Stimulated activated CD8-positive, alpha-beta memory T cell treated with anti-CD3 and anti-CD28 coated beads, Interleukin-2, amount 100 ng/mL, for 48 hours (primary cell): Measurements from ENCODE around the gene SLC25A13.

Experiments used
- DNase-seq, 2 donors: peaks; one replicate each; pipeline ENCODE4 v3.0.0-alpha.2; 2020; ENCODE audit warnings: low read depth in 2 of 2

SLC25A13 gene

DNA sequence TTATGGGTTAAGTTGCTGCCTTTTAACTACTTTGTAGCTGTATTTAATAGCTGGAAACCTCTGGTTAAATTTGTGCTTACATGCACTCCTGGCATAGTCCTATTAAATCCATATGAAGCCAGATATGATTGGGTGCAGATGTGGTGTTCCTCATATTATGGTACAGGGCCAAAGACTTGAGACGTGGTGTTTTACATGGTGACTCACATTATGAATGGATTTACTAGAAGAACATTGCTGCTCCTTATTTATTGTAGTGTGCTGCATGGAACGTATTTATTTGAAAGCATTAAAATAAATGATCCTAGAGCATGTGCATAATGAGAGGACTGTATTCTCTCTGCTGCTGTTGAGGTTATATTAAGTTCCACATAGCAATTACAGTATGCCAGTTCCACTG, 224.1 kb downstream of the SLC25A13 start:
- DNase-seq, result no peak

- DNase-seq, result no peak
Observed at GRCh38 chr7:96093435-96093834, 228.5 kb downstream of the SLC25A13 start.

DNA sequence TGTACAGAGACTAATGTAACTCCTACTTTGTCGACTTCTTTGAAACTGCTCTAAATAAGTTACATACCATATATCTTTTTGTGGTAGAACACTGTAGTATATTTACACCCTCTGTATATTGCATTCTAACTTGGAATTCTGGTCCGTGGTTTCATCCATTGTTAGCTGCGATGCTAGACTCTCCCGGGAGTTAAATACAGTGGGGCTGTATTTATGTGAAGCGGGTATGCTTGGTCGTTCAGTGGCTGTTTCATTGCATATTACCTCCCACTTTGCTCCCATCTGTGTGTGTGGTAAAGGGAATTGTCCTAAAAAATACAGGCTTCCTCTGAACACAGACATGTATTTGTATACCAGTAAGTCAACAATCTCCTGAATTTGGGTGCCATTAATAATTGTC, 231.1 kb downstream of the SLC25A13 start:
- DNase-seq, result no peak

DNA sequence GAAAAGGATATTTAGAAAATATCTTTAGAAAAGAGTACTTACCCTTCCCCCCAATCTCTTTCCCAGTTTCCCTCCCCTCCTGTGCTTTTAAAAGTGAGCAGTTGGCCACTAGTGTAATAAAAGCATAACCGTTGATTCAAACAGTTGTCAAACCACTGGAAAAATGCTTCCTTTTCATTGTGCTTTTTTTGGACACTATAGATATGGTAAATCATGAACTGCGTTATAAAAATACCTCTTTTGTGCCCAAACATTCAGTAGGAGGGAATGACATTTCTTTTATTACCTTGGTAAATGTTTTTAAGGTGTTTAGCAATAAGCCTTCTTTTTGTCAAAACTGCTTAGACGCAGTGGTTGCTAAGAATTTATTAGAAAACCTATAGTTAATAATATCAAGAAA, 232.4 kb downstream of the SLC25A13 start:
- DNase-seq, result no peak

GRCh38 chr7:96088579-96088978, 233.3 kb downstream of the SLC25A13 start:
- no peak for DNase-seq

GRCh38 chr7:96085953-96086352, 235.9 kb downstream of the SLC25A13 start:
- no peak for DNase-seq

DNA sequence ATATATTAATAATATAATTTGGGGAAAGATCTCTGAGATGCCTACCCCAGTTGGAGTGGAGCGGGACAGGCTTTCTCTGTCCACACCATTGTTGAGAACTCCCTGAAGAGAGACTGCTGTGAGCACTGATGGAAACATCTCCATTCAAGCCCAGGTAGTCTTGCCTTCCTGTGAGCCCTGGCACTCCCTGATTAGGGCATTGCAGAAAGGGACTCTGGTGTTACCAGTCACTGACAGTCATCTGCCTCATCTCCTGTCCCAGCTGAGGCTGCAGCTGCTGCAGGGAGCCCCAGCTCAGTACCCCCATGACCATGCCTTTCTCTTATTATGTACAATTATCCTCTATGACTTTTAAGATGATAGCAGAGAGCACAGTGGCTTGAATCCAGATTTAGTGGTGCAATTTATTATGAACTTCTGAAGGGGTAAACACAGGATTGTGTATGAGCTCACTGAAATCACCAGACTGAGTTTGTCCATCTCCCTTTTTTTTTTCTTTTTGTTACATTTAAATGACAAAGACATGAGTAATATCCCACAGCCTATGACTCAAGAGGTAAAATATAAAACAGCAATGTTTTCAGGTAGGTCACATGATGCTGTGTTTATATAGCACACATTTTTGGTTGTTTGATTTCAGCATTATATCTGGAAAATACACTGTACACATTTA, 236.9 kb downstream of the SLC25A13 start:
- DNase-seq, result no peak

- no peak for DNase-seq
Observed at GRCh38 chr7:96080027-96080426, 241.9 kb downstream of the SLC25A13 start.

- DNase-seq, result no peak
Observed at GRCh38 chr7:96076350-96076707, 245.6 kb downstream of the SLC25A13 start.

GRCh38 chr7:96075510-96076349, 246.2 kb downstream of the SLC25A13 start:
- peak; percentile 25 to 26 for DNase-seq

DNA sequence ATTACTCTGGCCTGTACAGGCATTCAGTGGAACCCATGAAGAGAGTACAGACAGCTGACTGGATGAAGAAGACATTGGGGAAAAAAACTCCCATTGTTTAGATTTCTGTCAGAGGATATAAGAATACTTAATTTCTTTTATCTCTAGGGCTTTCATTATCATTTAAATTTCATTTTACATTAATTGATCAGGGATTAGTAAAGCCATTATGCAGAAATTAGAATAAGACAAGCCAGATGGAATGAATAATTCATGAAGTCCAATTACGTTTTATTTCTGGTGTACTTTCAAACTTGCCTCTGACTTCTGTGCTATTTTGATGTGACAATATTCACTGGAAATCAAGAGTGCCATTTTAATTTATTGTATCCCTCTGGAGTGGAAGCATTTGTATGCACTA, 247.0 kb downstream of the SLC25A13 start:
- DNase-seq, result no peak
